Gastrocnemius medialis (tissue), 4 donors: ENCODE results near the gene ALOX15.

Source experiments
- CTCF ChIP-seq, 5 experiments: fragments of 450-650 bp in 3 of 5; fragments of 200-600 bp in 2 of 5; sonication (generic) in 2 of 5; IDR thresholded peaks in 4 of 5; conservative IDR thresholded peaks in 1 of 5; 1 replicate in 4 of 5; 2 replicates in 1 of 5; pipeline ENCODE4 v1.5.1; 2016 to 2019; ENCODE audit warnings: antibody characterized with exemption in 5 of 5, mild to moderate bottlenecking in 3 of 5, moderate library complexity in 3 of 5
- POLR2A ChIP-seq, 2 donors: fragments of 450-650 bp; IDR thresholded peaks; one replicate each; pipeline ENCODE4 v1.6.1; 2017; ENCODE audit warnings: antibody characterized with exemption in 2 of 2, mild to moderate bottlenecking in 2 of 2, moderate library complexity in 2 of 2

GRCh38 chr17:4584917-4585637, 56.4 kb downstream of the ALOX15 start:
- TF ChIP-seq CTCF (IDR thresholded peaks at IDR 0.05 in 4 of 5, conservative IDR thresholded peaks at IDR 0.05 in 1 of 5) (no peak), POLR2A (IDR thresholded peaks at IDR 0.05) (peak; percentile 70 to 81)
